Neural cell (in vitro differentiated cells): ENCODE results near the gene ICA1. TPM values are rescaled to one million over a fixed set of nuclear protein-coding genes. Genes with fewer than 3 reads are reported as not detected.

Source experiments
- H2AFZ ChIP-seq: fragments of 200-600, 300-800 bp; sonication (generic), shearing (Covaris generic); 2 replicates; pipeline ENCODE4 v1.6.0; 2014; ENCODE audit warnings: low read depth, mild to moderate bottlenecking, antibody characterized with exemption, low read length, moderate library complexity
- H3F3A ChIP-seq: fragments of 200-600 bp; shearing (Covaris generic); 2 replicates; pipeline ENCODE4 v1.6.1; 2016; ENCODE audit warnings: mild to moderate bottlenecking, moderate library complexity, mixed read lengths, antibody characterized with exemption, low read length; ENCODE audit not compliant: insufficient read depth, poor library complexity, severe bottlenecking
- H3K27ac ChIP-seq: fragments of 200-600, 300-800 bp; sonication (generic), shearing (Covaris generic); 2 replicates; pipeline ENCODE4 v1.5.1; 2014; ENCODE audit warnings: mild to moderate bottlenecking, low read length, moderate library complexity
- H3K27me3 ChIP-seq: fragments of 300-800, 200-600 bp; sonication (generic), shearing (Covaris generic); 2 replicates; pipeline ENCODE4 v1.6.0; 2014; ENCODE audit warnings: mild to moderate bottlenecking, low read depth, low read length, moderate library complexity; ENCODE audit not compliant: insufficient read depth
- H3K36me3 ChIP-seq: fragments of 300-800, 200-600 bp; sonication (generic), shearing (Covaris generic); 2 replicates; pipeline ENCODE4 v1.5.1; 2014; ENCODE audit warnings: mild to moderate bottlenecking, antibody characterized with exemption, low read length, moderate library complexity; ENCODE audit not compliant: insufficient read depth
- H3K4me2 ChIP-seq: fragments of 300-800, 200-600 bp; sonication (generic), shearing (Covaris generic); 2 replicates; pipeline ENCODE4 v1.6.0; 2014; ENCODE audit warnings: mild to moderate bottlenecking, low read length
- H3K4me3 ChIP-seq: fragments of 300-800, 200-600 bp; sonication (generic), shearing (Covaris generic); 2 replicates; pipeline ENCODE4 v1.5.1; 2014; ENCODE audit warnings: mild to moderate bottlenecking, low read length, moderate library complexity
- H3K79me2 ChIP-seq: fragments of 200-600 bp; shearing (Covaris generic); replicated peaks from 2 replicates; pipeline ENCODE4 v1.6.0; 2014; ENCODE audit warnings: mild to moderate bottlenecking, low read length, moderate library complexity; ENCODE audit not compliant: insufficient read depth
- H3K9ac ChIP-seq: fragments of 300-800, 200-600 bp; sonication (generic), shearing (Covaris generic); 2 replicates; pipeline ENCODE4 v1.6.1; 2016; ENCODE audit warnings: mild to moderate bottlenecking, low read length, mixed read lengths
- H3K9me2 ChIP-seq: fragments of 200-600 bp; shearing (Covaris generic); 2 replicates; pipeline ENCODE4 v1.6.1; 2016; ENCODE audit warnings: mild to moderate bottlenecking, low read length, mixed read lengths; ENCODE audit not compliant: insufficient read depth
- H3K9me3 ChIP-seq: fragments of 200-600, 300-800 bp; sonication (generic), shearing (Covaris generic); 2 replicates; pipeline ENCODE4 v1.6.1; 2016; ENCODE audit warnings: mild to moderate bottlenecking, mixed run types, low read length, moderate library complexity, mixed read lengths
- H4K20me1 ChIP-seq: fragments of 200-600 bp; shearing (Covaris generic); 2 replicates; pipeline ENCODE4 v1.6.1; 2016; ENCODE audit warnings: mild to moderate bottlenecking, mixed run types; ENCODE audit not compliant: insufficient read depth
- CTCF ChIP-seq: fragments of 450-650 bp; IDR thresholded peaks from 2 replicates; pipeline ENCODE4 v1.5.1; 2014; ENCODE audit warnings: antibody characterized with exemption, mild to moderate bottlenecking, moderate library complexity; ENCODE audit not compliant: poor library complexity, severe bottlenecking
- EP300 ChIP-seq: fragments of 450-650 bp; conservative IDR thresholded peaks from 2 replicates; pipeline ENCODE4 v1.6.1; 2014; ENCODE audit warnings: antibody characterized with exemption, mild to moderate bottlenecking, moderate library complexity; ENCODE audit not compliant: poor library complexity, severe bottlenecking
- EZH2 ChIP-seq: fragments of 200-600, 300-800 bp; shearing (Covaris generic), sonication (generic); IDR thresholded peaks from 2 replicates; pipeline ENCODE4 v1.6.1; 2014; ENCODE audit warnings: antibody characterized with exemption, low read length, borderline replicate concordance, mild to moderate bottlenecking; ENCODE audit not compliant: insufficient read depth, poor library complexity, severe bottlenecking
- MXI1 ChIP-seq: fragments of 450-650 bp; conservative IDR thresholded peaks from 2 replicates; pipeline ENCODE4 v1.6.1; 2014; ENCODE audit warnings: antibody characterized with exemption, mild to moderate bottlenecking; ENCODE audit not compliant: poor library complexity, severe bottlenecking
- POLR2AphosphoS5 ChIP-seq: IDR thresholded peaks from 2 replicates; pipeline ENCODE4 v1.6.1; 2012
- RAD21 ChIP-seq: fragments of 450-650 bp; conservative IDR thresholded peaks from 2 replicates; pipeline ENCODE4 v1.6.1; 2014; ENCODE audit warnings: antibody characterized with exemption, mild to moderate bottlenecking, moderate library complexity
- REST ChIP-seq: IDR thresholded peaks from 2 replicates; pipeline ENCODE4 v1.6.1; 2012; ENCODE audit warnings: borderline replicate concordance
- SMC3 ChIP-seq: fragments of 450-650 bp; conservative IDR thresholded peaks from 2 replicates; pipeline ENCODE4 v1.6.1; 2014; ENCODE audit warnings: antibody characterized with exemption, mild to moderate bottlenecking, moderate library complexity; ENCODE audit not compliant: poor library complexity
- TAF1 ChIP-seq: IDR thresholded peaks from 2 replicates; pipeline ENCODE4 v1.6.1; 2012; ENCODE audit warnings: low read depth
- polyA plus RNA-seq: library from polyadenylated mRNA; depleted of rRNA; stranded (reverse); fragments of >200 nt; gene quantifications from 2 replicates; pipeline ENCODE4 v1.2.3, GENCODE V29; 2014

The ICA1 gene
- polyA plus RNA-seq, 1 donor from 2014 or later: 18.6 TPM

DNA sequence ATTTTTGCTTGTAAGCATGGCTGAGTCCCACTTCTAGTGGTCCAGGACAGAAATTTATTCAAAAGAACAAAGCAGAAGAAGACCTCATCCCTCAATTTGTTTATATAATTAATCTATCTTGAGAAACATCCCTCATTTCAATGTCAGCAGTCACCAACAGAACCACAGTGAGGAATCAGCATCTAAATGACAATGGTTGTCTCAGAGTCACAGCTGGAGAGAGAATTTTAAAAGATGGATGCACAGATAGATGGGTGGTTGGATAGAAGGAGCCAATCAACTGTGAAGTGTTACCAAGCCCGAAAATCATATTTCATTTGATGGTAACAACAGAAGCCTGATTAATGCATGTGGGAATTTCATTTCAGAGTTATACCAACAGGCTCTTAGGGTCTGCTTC, 55.0 kb downstream of the ICA1 start:
- no peak overlapping the region for H2AFZ ChIP-seq
- no peaks in the 10 kb centered on the region for H3F3A ChIP-seq
- H3K9me3 ChIP-seq: no peaks in the 10 kb centered on the region
- H3K9me2 ChIP-seq: no peaks in the 10 kb centered on the region
- H3K9ac ChIP-seq: no peak overlapping the region
- no peaks in the 10 kb centered on the region for H3K27me3 ChIP-seq
- TF ChIP-seq POLR2AphosphoS5: no peak
- peak; percentile 49 for TF ChIP-seq EP300
- H3K4me2 ChIP-seq: no peak overlapping the region
- H4K20me1 ChIP-seq: no peaks in the 10 kb centered on the region
- H3K4me3 ChIP-seq: no peak overlapping the region
- no peak overlapping the region for H3K27ac ChIP-seq
- no peaks in the 10 kb centered on the region for H3K79me2 ChIP-seq
- no peaks in the 10 kb centered on the region for H3K36me3 ChIP-seq

- H3K27me3 ChIP-seq: no peaks in the 10 kb centered on the region
These were observed 56.4 kb downstream of the ICA1 start for GRCh38 chr7:8205537-8205936.

More at GRCh38 chr7:8205537-8205936, 56.4 kb downstream of the ICA1 start:
- H3K79me2 ChIP-seq: no peaks in the 10 kb centered on the region
- no peaks in the 10 kb centered on the region for H4K20me1 ChIP-seq
- H2AFZ ChIP-seq: no peak overlapping the region
- TF ChIP-seq TAF1: no peak
- no peak for TF ChIP-seq REST
- TF ChIP-seq SMC3: no peak
- TF ChIP-seq RAD21: no peak
- no peak for TF ChIP-seq MXI1
- no peak for TF ChIP-seq EP300
- no peak for TF ChIP-seq CTCF
- TF ChIP-seq POLR2AphosphoS5: no peak
- TF ChIP-seq EZH2: no peak
- H3K36me3 ChIP-seq: no peaks in the 10 kb centered on the region
- H3K4me2 ChIP-seq: no peak overlapping the region
- H3K9me2 ChIP-seq: no peaks in the 10 kb centered on the region
- no peak overlapping the region for H3K9ac ChIP-seq
- H3F3A ChIP-seq: no peaks in the 10 kb centered on the region
- no peak overlapping the region for H3K4me3 ChIP-seq
- no peak overlapping the region for H3K27ac ChIP-seq
- H3K9me3 ChIP-seq: no peaks in the 10 kb centered on the region
